WTC11 (cell line): ENCODE data around the gene HSF2BP. TPM values are rescaled to one million over a fixed set of nuclear protein-coding genes. Genes with fewer than 3 reads are reported as not detected.

ENCODE experiments used
- ATAC-seq: fragments of 200-7000 bp; cut with Tn5 transposase; 2 replicates; pipeline ENCODE4 v1.10.0; 2021; ENCODE audit warnings: mild to moderate bottlenecking, moderate library complexity
- CTCF ChIA-PET: fragments of 300-600 bp; sonication (Branson Sonifier 250); formaldehyde crosslinking; loops from one replicate; lab custom pipeline; 2021; ENCODE audit warnings: antibody characterized with exemption; lab: Charles Lee
- POLR2A ChIA-PET: fragments of 350-600 bp; sonication (Branson Sonifier 250); formaldehyde crosslinking; loops from one replicate; lab custom pipeline; 2021; ENCODE audit warnings: antibody characterized with exemption; lab: Charles Lee
- DNase-seq: peaks from one replicate; pipeline ENCODE4 v3.0.0; 2021; ENCODE audit warnings: low spot score
- H3K27ac Mint-ChIP-seq: 2 replicates; pipeline ENCODE4 v1.8.0; 2021; ENCODE audit warnings: mixed read lengths
- H3K27me3 Mint-ChIP-seq: 2 replicates; pipeline ENCODE4 v1.8.0; 2021; ENCODE audit warnings: low read depth, mild to moderate bottlenecking, moderate library complexity, mixed read lengths
- H3K36me3 Mint-ChIP-seq: 2 replicates; pipeline ENCODE4 v1.8.0; 2021; ENCODE audit warnings: mixed read lengths
- H3K4me1 Mint-ChIP-seq: 2 replicates; pipeline ENCODE4 v1.8.0; 2022; ENCODE audit warnings: mixed read lengths
- H3K4me3 Mint-ChIP-seq: 2 replicates; pipeline ENCODE4 v1.8.0; 2021; ENCODE audit warnings: mild to moderate bottlenecking, moderate library complexity, mixed read lengths
- H3K9me3 Mint-ChIP-seq: 2 replicates; pipeline ENCODE4 v1.8.0; 2021; ENCODE audit warnings: mixed read lengths
- AFF4 ChIP-seq: sonication (generic); formaldehyde crosslinking; IDR thresholded peaks from 2 replicates; pipeline ENCODE4 v1.8.1; 2023; ENCODE audit warnings: mild to moderate bottlenecking, missing genetic modification reagents, borderline replicate concordance
- ATF3 ChIP-seq: sonication (generic); formaldehyde crosslinking; conservative IDR thresholded peaks from 2 replicates; pipeline ENCODE4 v1.8.1; 2022; ENCODE audit warnings: mild to moderate bottlenecking, missing genetic modification reagents
- E2F4 ChIP-seq: sonication (generic); formaldehyde crosslinking; IDR thresholded peaks from 2 replicates; pipeline ENCODE4 v1.8.1; 2022; ENCODE audit warnings: low read depth, mild to moderate bottlenecking, moderate library complexity, missing genetic modification reagents, borderline replicate concordance
- E2F5 ChIP-seq: sonication (generic); formaldehyde crosslinking; IDR thresholded peaks from 2 replicates; pipeline ENCODE4 v1.8.1; 2022; ENCODE audit warnings: mild to moderate bottlenecking, moderate library complexity, missing genetic modification reagents
- ELF4 ChIP-seq: sonication (generic); formaldehyde crosslinking; IDR thresholded peaks from 2 replicates; pipeline ENCODE4 v1.8.1; 2022; ENCODE audit warnings: low read depth, mild to moderate bottlenecking, moderate library complexity, missing genetic modification reagents
- EMX1 ChIP-seq: fragments of 250-450 bp; sonication (Bioruptor Pico); IDR thresholded peaks from 2 replicates; pipeline ENCODE4 v1.8.0; 2021; ENCODE audit warnings: mild to moderate bottlenecking
- ERG ChIP-seq: fragments of 250-450 bp; sonication (Bioruptor Pico); IDR thresholded peaks from 2 replicates; pipeline ENCODE4 v1.8.0; 2021; ENCODE audit warnings: mild to moderate bottlenecking
- ESRRA ChIP-seq: sonication (generic); formaldehyde crosslinking; IDR thresholded peaks from 2 replicates; pipeline ENCODE4 v1.8.1; 2022; ENCODE audit warnings: mild to moderate bottlenecking, missing genetic modification reagents, borderline replicate concordance
- FOXJ3 ChIP-seq: sonication (generic); formaldehyde crosslinking; IDR thresholded peaks from 2 replicates; pipeline ENCODE4 v1.9.0; 2021; ENCODE audit warnings: missing genetic modification reagents, mild to moderate bottlenecking, borderline replicate concordance
- FOXP1 ChIP-seq: sonication (generic); formaldehyde crosslinking; IDR thresholded peaks from 2 replicates; pipeline ENCODE4 v1.8.0; 2022; ENCODE audit warnings: missing genetic modification reagents, mild to moderate bottlenecking, moderate library complexity, borderline replicate concordance
- GABPB1 ChIP-seq: sonication (generic); formaldehyde crosslinking; IDR thresholded peaks from 2 replicates; pipeline ENCODE4 v1.8.1; 2023; ENCODE audit warnings: mild to moderate bottlenecking, missing genetic modification reagents
- NFATC4 ChIP-seq: fragments of 250-450 bp; sonication (Bioruptor Pico); IDR thresholded peaks from 2 replicates; pipeline ENCODE4 v1.9.0; 2021; ENCODE audit warnings: mild to moderate bottlenecking
- NR2C2 ChIP-seq: sonication (generic); formaldehyde crosslinking; IDR thresholded peaks from 2 replicates; pipeline ENCODE4 v1.8.0; 2022; ENCODE audit warnings: mild to moderate bottlenecking, missing genetic modification reagents
- NR3C1 ChIP-seq: sonication (generic); formaldehyde crosslinking; conservative IDR thresholded peaks from 2 replicates; pipeline ENCODE4 v1.8.1; 2023; ENCODE audit warnings: low read depth, mild to moderate bottlenecking, missing genetic modification reagents
- OVOL2 ChIP-seq: fragments of 250-450 bp; sonication (Bioruptor Pico); IDR thresholded peaks from 2 replicates; pipeline ENCODE4 v1.9.0; 2021; ENCODE audit warnings: mild to moderate bottlenecking, borderline replicate concordance
- TCF7 ChIP-seq: sonication (generic); formaldehyde crosslinking; IDR thresholded peaks from 2 replicates; pipeline ENCODE4 v1.8.0; 2022; ENCODE audit warnings: mild to moderate bottlenecking, low read depth, missing genetic modification reagents, moderate library complexity
- ZBTB21 ChIP-seq: sonication (generic); formaldehyde crosslinking; IDR thresholded peaks from 2 replicates; pipeline ENCODE4 v1.8.1; 2023; ENCODE audit warnings: mild to moderate bottlenecking, missing genetic modification reagents, borderline replicate concordance
- ZBTB43 ChIP-seq: sonication (generic); formaldehyde crosslinking; IDR thresholded peaks from 2 replicates; pipeline ENCODE4 v1.8.1; 2023; ENCODE audit warnings: mild to moderate bottlenecking, missing genetic modification reagents
- ZNF219 ChIP-seq: sonication (generic); formaldehyde crosslinking; IDR thresholded peaks from 2 replicates; pipeline ENCODE4 v1.8.0; 2023; ENCODE audit warnings: missing genetic modification reagents, mild to moderate bottlenecking, borderline replicate concordance
- ZNF263 ChIP-seq: sonication (generic); formaldehyde crosslinking; IDR thresholded peaks from 2 replicates; pipeline ENCODE4 v1.8.1; 2022; ENCODE audit warnings: low read depth, mild to moderate bottlenecking, moderate library complexity, missing genetic modification reagents
- ZNF281 ChIP-seq: sonication (generic); formaldehyde crosslinking; IDR thresholded peaks from 2 replicates; pipeline ENCODE4 v1.8.0; 2023; ENCODE audit warnings: mild to moderate bottlenecking, missing genetic modification reagents
- ZNF396 ChIP-seq: fragments of 250-450 bp; sonication (Bioruptor Pico); IDR thresholded peaks from 2 replicates; pipeline ENCODE4 v1.8.0; 2021; ENCODE audit warnings: mild to moderate bottlenecking, moderate library complexity, borderline replicate concordance
- ZSCAN18 ChIP-seq: fragments of 250-450 bp; sonication (Bioruptor Pico); IDR thresholded peaks from 2 replicates; pipeline ENCODE4 v2.1.2; 2022; ENCODE audit warnings: mild to moderate bottlenecking, moderate library complexity
- total RNA-seq: library from RNA; stranded (reverse); gene quantifications from 3 replicates; pipeline ENCODE4 v1.2.3, GENCODE V29; 2021

Gene HSF2BP
- total RNA-seq, 1 experiment from 2014 or later: 1.1 TPM

GRCh38 chr21:43634618-43635017, 24.7 kb downstream of the HSF2BP start (continued):
- TF ChIP-seq ZNF219 (CRISPR knock-in tag) (no peak), ERG (CRISPR knock-in tag) (no peak), TCF7 (no peak), GABPB1 (CRISPR knock-in tag) (no peak), ZNF281 (CRISPR knock-in tag) (no peak), NFATC4 (no peak), NR2C2 (CRISPR knock-in tag) (no peak)
- TF ChIP-seq, all 79 proteins: peak for 0

- Mint-ChIP-seq H3K9me3 (peaks cover 20% of the 10 kb centered on the region), H3K27ac (no peak overlapping the region)
- CTCF ChIA-PET: no interaction called here
Measured at GRCh38 chr21:43632373-43632905, 26.8 kb downstream of the HSF2BP start.

More at GRCh38 chr21:43632373-43632905, 26.8 kb downstream of the HSF2BP start:
- no peak for DNase-seq
- no peak for ATAC-seq
- no peak for TF ChIP-seq ZNF396 (CRISPR knock-in tag)
- TF ChIP-seq E2F4 (CRISPR knock-in tag): no peak
- TF ChIP-seq ZNF263 (CRISPR knock-in tag): no peak
- no peak for TF ChIP-seq ZSCAN18
- TF ChIP-seq ZBTB21: no peak
- no peak for TF ChIP-seq E2F5 (CRISPR knock-in tag)
- TF ChIP-seq ELF4 (CRISPR knock-in tag): no peak
- no peak for TF ChIP-seq FOXP1 (CRISPR knock-in tag)
- no peak for TF ChIP-seq ESRRA
- TF ChIP-seq NR3C1 (CRISPR knock-in tag): no peak
- TF ChIP-seq FOXJ3 (CRISPR knock-in tag): no peak
- TF ChIP-seq NFATC4: no peak
- no peak for TF ChIP-seq EMX1 (CRISPR knock-in tag)
- no peak for TF ChIP-seq AFF4 (CRISPR knock-in tag)
- TF ChIP-seq OVOL2 (CRISPR knock-in tag): no peak
- TF ChIP-seq ATF3 (CRISPR knock-in tag): no peak
- no peak for TF ChIP-seq ZBTB43
- no peaks in the 10 kb centered on the region for H3K4me1 Mint-ChIP-seq
- H3K36me3 Mint-ChIP-seq: peaks cover 22% of the 10 kb centered on the region
- POLR2A ChIA-PET: no interaction called here
- H3K27me3 Mint-ChIP-seq: peaks cover 5% of the 10 kb centered on the region
- no peak overlapping the region for H3K4me3 Mint-ChIP-seq
